ENCODE measurements around the gene BCL3. TPM values are rescaled to one million over a fixed set of nuclear protein-coding genes. Genes with fewer than 3 reads are reported as not detected.
"Not testable (repeated sequence)": the region's sequence is repeated elsewhere in the genome, so short reads cannot be mapped to it uniquely, and the experiment has no call there.

BCL3 gene
- total and polyA plus RNA-seq, 3 donors from 2014 or later, result 15.5 to 38.1 (median 31.7) TPM

DNA sequence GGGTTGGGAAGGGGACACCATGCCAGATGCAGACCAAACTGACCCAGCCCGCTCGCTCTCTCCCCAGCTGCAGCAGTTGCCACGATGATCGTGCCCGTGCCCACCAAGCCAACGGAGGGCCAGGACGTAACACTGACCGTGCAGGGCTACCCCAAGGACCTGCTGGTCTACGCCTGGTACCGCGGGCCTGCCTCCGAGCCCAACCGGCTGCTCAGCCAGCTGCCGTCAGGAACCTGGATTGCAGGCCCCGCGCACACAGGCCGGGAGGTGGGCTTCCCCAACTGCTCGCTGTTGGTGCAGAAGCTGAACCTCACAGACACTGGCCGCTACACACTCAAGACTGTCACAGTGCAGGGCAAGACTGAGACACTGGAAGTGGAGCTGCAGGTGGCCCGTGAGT, 40.7 kb upstream of the BCL3 start:
- Histone ChIP-seq H3K27me3 (no peaks in the 10 kb centered on the region), H3K36me3 (ENCODE audit: low read depth, missing control alignments) (no peaks in the 10 kb centered on the region), H3K27ac (no peak overlapping the region), H3K4me1 (no peaks in the 10 kb centered on the region), H3K4me3 (no peak overlapping the region), H3K9me3 (no peaks in the 10 kb centered on the region)
- no peak for TF ChIP-seq POLR2A (IDR thresholded peaks at IDR 0.05)
- TF ChIP-seq, protein P1, sequence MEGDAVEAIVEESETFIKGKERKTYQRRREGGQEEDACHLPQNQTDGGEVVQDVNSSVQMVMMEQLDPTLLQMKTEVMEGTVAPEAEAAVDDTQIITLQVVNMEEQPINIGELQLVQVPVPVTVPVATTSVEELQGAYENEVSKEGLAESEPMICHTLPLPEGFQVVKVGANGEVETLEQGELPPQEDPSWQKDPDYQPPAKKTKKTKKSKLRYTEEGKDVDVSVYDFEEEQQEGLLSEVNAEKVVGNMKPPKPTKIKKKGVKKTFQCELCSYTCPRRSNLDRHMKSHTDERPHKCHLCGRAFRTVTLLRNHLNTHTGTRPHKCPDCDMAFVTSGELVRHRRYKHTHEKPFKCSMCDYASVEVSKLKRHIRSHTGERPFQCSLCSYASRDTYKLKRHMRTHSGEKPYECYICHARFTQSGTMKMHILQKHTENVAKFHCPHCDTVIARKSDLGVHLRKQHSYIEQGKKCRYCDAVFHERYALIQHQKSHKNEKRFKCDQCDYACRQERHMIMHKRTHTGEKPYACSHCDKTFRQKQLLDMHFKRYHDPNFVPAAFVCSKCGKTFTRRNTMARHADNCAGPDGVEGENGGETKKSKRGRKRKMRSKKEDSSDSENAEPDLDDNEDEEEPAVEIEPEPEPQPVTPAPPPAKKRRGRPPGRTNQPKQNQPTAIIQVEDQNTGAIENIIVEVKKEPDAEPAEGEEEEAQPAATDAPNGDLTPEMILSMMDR (IDR thresholded peaks at IDR 0.05), result no peak
- WGBS, 2 donors, result 94% methylated on average over 20 of the region's 20 CpGs
- DNase-seq, result no peak
- intact Hi-C loops (cut with DNase I; ENCODE audit: low total_unique reads), result no loop called here

DNA sequence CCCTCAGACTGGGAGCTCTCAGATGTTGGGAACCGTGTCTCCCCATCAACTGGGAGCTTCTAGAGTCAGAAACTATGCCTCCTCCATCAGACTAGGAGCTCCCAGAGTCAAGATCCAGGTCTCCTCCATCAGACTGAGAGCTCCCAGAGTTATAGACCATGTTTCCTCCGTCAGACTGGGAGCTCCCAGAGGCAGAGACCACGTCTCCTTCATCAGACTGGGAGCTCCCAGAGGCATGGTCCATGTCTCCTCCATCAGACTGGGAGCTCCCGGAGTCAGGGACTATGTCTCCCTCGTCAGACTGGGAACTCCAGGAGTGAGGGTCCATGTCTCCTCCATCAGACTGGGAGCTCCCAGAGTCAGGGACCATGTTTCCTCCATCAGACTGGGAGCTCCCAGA, 39.6 kb upstream of the BCL3 start:
- no peak overlapping the region for H3K27ac ChIP-seq
- DNase-seq, result no peak
- no peak overlapping the region for H3K4me3 ChIP-seq
- TF ChIP-seq, protein P1 (IDR thresholded peaks at IDR 0.05), result no peak
- TF ChIP-seq POLR2A (IDR thresholded peaks at IDR 0.05), result no peak
- no peaks in the 10 kb centered on the region for H3K9me3 ChIP-seq
- no peaks in the 10 kb centered on the region for H3K27me3 ChIP-seq
- H3K36me3 ChIP-seq (ENCODE audit: low read depth, missing control alignments), result no peaks in the 10 kb centered on the region
- intact Hi-C loops (cut with DNase I; ENCODE audit: low total_unique reads), result no loop called here
- WGBS, 2 donors, result 85 to 89% methylated on average over 3 to 5 of the region's 5 CpGs
- no peaks in the 10 kb centered on the region for H3K4me1 ChIP-seq

DNA sequence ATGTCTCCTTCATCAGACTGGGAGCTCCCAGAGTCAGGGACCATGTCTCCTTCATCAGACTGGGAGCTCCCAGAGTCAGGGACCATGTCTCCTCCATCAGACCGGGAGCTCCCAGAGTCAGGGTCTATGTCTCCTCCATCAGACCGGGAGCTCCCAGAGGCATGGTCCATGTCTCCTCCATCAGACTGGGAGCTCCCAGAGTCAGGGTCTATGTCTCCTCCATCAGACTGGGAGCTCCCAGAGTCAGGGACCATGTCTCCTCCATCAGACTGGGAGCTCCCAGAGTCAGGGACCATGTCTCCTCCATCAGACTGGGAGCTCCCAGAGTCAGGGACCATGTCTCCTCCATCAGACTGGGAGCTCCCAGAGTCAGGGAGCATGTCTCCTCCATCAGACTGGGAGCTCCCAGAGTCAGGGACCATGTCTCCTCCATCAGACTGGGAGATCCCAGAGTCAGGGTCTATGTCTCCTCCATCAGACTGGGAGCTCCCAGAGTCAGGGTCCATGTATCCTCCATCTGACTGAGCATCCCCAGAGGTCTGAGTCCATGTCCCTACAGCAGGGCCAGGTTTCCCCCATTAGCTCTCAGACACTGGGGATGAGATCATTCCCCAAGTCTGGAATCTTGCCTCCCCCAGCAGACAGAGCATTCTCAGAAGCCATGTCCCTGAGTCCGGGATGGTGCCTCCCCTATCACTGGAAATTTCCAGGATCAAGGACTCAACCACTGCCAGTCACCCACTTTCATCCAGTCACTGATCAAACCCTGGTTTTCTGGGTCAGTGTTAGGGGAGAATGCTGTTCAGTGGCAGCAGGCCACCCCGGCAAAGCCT, 38.9 kb upstream of the BCL3 start:
- H3K27me3 ChIP-seq, H3K27ac ChIP-seq: not testable (repeated sequence)

DNA sequence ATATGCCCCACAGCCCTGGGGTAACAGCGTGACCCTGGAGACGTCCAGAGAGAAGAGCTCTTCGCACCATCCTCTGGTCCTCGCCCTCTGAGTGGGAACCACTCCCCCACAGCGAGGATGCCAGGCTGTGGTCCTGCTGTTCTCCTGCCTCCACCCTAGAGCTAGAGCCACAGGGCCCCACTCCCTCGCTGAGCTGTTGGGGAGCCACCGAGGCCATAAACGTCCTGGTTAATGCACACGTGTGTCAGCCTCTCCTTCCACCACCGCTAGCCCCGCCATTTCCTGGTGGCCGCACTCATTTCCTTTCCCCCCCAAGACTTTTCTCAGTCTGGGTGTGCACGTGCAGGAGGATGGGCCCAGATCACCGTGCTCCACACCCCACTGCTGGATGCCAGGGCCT, 38.0 kb upstream of the BCL3 start:
- WGBS, 2 donors, result 60 to 87% methylated on average over 1 to 14 of the region's 14 CpGs
- H3K4me1 ChIP-seq, result no peaks in the 10 kb centered on the region
- no peaks in the 10 kb centered on the region for H3K27me3 ChIP-seq
- no peak overlapping the region for H3K4me3 ChIP-seq
- H3K9me3 ChIP-seq, result no peaks in the 10 kb centered on the region
- intact Hi-C loops (cut with DNase I; ENCODE audit: low total_unique reads), result no loop called here
- no peak for DNase-seq
- H3K36me3 ChIP-seq (ENCODE audit: low read depth, missing control alignments), result no peaks in the 10 kb centered on the region
- TF ChIP-seq, protein P1 (IDR thresholded peaks at IDR 0.05), result no peak
- no peak for TF ChIP-seq POLR2A (IDR thresholded peaks at IDR 0.05)
- H3K27ac ChIP-seq, result no peak overlapping the region

More for the DNA sequence above, 38.9 kb upstream of the BCL3 start:
- H3K4me3 ChIP-seq; H3K4me1 ChIP-seq; H3K9me3 ChIP-seq; intact Hi-C loops (cut with DNase I; ENCODE audit: low total_unique reads); DNase-seq; H3K36me3 ChIP-seq (ENCODE audit: low read depth, missing control alignments): not testable (repeated sequence)
- WGBS, 2 donors, result 72 to 74% methylated on average over 2 to 4 of the region's 4 CpGs

DNA sequence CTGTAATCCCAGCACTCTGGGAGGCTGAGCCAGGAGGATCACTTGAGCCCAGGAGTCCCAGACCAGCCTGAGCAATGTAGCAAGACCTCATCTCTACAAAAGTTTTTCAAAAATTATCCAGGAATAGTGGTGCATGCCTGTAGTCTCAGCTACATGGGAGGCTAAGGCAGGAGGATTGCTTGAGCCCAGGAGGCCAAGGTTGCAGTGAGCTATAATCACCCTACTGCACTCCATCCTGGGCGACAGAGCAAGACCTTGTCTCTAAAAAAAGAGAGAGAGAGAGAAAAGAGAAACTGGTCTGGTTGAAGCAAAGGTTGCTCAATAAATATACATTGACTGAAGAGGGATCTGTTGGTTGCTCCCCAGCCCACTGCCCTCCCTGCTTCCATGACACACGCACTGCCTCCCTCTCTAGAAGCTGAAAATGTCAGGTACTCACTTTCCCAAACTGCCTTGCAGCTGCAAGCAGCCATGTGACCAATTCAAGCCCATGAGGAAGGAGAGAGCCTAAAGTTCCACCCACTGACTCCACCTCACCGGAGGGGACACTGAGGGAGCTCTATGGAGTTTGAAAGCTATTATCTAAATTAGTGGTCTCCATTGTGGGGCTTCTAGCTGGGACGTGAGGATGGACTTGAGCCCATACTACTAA, 35.5 kb upstream of the BCL3 start:
- no peak overlapping the region for H3K4me3 ChIP-seq
- no peak overlapping the region for H3K27ac ChIP-seq
- no peak for DNase-seq
- H3K27me3 ChIP-seq, result no peaks in the 10 kb centered on the region
- intact Hi-C loops (cut with DNase I; ENCODE audit: low total_unique reads), result no loop called here
- TF ChIP-seq POLR2A (IDR thresholded peaks at IDR 0.05), result no peak
- TF ChIP-seq, protein P1 (IDR thresholded peaks at IDR 0.05), result no peak
- WGBS, 2 donors, result 60 to 62% methylated on average over 4 of the region's 4 CpGs
- no peaks in the 10 kb centered on the region for H3K36me3 ChIP-seq (ENCODE audit: low read depth, missing control alignments)
- no peaks in the 10 kb centered on the region for H3K4me1 ChIP-seq
- H3K9me3 ChIP-seq, result no peaks in the 10 kb centered on the region

Data from testis (tissue), 3 donors.